ENCODE data around the gene ENPP5.
"Not testable (repeated sequence)": the region's sequence is repeated elsewhere in the genome, so short reads cannot be mapped to it uniquely, and the experiment has no call there.

Gene ENPP5

DNA sequence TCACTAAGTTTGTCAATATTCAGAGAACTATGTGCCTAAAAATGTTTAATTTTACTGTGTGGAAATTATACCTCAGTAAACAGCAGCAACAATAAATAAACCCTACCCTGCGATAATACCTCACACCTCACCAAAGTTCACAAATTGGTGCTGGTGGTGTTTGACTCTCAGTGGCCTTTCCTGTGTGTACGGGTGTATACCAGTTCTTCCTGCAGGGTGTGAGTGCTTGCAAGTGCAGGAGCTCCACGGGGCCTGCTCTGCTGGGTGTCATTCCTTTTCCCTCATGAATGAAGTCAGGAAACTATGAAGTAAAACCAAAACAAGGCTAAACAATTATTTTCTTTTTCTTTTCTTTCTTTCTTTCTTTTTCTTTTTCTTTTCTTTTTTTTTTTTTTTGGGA is 4.1 kb upstream of the ENPP5 start:
- DNase-seq = no peak

GRCh38 chr6:46172176-46172575 is 1.4 kb upstream of the ENPP5 start:
- no peak for DNase-seq

GRCh38 chr6:46160102-46160501 is 10.7 kb downstream of the ENPP5 start:
- no peak for DNase-seq

DNA sequence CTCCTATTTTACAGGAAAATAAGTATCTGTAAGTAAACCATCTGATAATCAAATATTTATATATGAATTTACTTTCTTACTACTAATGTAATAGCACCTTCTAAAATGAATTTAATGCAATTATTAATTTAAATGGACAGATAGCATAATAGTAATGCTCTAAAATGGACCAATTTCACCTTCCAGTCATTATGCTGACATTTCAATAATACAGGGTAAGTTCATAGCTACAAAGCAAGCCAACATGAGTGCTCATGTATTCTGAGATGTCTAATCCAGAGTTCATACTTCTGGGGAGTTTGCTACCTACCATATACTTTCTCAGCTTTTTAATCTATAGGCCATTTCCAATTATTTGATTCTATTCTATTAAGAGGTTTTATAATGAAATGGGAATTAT is 11.6 kb downstream of the ENPP5 start:
- no peak for DNase-seq

- no peak for DNase-seq
These were observed 14.1 kb downstream of the ENPP5 start for GRCh38 chr6:46156701-46157100.

- not testable (repeated sequence) for DNase-seq
These were observed 21.7 kb downstream of the ENPP5 start for GRCh38 chr6:46149066-46149465.

- DNase-seq = no peak
These were observed 26.5 kb downstream of the ENPP5 start for GRCh38 chr6:46144270-46144669.

DNA sequence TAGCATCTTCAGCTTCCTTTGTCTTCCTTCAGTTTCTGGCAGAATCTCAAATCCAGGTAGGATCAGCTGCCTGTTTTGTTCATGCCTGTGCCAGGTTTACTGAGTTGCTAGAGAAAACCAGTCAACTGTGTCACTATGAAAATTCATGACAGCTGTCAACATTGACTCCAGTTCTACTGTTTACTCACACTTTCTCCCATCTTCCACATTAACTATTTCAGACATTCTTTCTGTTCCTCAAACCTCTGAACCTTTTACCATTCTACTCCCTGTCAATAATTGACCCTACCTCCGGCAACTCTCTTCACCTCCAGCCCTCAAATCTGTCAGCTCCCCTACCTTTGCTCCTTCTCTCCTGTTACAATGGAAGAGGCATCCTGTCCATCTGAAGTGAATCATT is 32.5 kb downstream of the ENPP5 start:
- DNase-seq = no peak

- no peak for DNase-seq
These were observed 33.4 kb downstream of the ENPP5 start for GRCh38 chr6:46137387-46137786.

GRCh38 chr6:46136831-46137230 is 33.9 kb downstream of the ENPP5 start:
- no peak for DNase-seq

DNA sequence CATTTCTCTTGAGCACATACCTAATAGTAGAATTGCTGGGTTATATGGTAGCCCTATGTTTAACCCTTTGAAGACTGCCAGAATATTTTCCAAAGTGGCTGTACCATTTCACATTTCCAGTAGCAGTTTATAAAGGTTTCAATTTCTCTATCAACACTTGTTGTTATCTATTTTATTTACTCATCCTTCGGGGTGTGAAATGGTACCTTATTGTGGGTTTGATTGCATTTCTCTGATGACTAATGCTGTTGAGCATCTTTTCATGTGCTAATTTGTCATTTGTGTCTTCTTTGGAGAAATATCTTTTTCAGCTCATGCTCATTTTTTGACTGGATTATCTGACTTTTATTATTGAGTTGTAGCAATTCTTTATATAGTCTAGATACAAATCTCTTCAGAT is 35.6 kb downstream of the ENPP5 start:
- DNase-seq = no peak

- DNase-seq = no peak
These were observed 36.6 kb downstream of the ENPP5 start for GRCh38 chr6:46134216-46134615.

DNA sequence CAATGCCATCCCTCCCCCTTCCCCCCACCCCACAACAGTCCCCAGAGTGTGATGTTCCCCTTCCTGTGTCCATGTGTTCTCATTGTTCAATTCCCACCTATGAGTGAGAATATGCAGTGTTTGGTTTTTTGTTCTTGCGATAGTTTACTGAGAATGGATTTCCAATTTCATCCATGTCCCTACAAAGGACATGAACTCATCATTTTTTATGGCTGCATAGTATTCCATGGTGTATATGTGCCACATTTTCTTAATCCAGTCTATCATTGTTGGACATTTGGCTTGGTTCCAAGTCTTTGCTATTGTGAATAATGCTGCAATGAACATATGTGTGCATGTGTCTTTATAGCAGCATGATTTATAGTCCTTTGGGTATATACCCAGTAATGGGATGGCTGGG is 39.5 kb downstream of the ENPP5 start:
- not testable (repeated sequence) for DNase-seq

DNA sequence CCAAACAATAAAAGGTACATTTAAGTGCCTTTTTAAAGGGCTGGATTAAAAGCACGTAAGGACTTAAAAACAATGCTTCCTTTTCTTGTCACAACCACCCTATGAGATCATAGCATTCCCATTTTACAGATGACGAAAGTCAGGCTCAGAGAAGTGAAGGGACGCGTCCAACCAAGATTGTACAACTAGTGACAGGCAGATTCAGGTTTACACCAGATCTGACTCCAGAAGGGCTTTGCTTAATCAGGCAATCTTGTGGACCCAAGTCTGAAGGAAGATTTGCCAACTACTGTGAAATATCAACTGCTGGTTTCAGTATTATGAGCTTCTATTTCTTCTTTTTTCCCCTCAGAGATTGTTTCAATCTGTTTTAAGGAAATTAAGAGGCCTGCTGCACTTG is 40.1 kb downstream of the ENPP5 start:
- DNase-seq = no peak

DNA sequence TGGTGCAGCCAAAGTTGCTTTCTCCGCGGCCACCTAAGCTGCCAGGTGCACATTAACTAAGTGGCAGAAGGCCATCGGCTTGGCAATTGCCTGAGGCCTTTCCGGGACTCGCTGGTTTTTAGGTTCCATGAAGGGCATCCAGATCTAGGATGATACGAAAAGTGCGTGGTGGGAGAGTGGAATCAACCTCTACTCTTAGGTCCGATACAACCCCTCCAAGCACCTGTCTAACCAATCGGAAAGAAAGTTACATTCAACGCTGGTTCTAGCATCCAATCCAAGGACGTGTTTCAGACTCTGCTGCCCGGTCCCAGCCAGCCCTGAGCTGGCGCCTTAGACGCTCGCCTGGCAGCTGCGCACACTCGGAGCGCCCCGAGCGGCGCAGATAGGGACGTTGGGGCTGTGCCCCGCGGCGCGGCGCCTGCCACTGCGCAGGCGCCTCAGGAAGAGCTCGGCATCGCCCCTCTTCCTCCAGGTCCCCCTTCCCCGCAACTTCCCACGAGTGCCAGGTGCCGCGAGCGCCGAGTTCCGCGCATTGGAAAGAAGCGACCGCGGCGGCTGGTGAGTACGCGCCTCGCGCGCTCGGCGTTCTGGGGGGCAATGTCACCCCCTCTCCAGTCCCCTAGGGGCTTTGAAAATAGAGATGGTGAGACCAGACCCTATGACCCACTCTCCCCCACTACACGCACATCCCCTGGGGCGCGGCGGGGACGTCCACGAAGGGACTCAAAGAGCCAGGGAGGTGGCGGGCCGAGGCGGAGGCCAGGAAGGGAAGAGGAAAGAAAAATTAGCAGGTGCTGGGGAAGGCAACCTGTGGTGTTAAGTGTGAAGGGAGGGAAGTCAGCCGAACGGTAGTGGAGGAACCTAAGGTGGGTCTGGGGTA is 40.9 kb downstream of the ENPP5 start, which contains the start of gene ENPP4:
Gene ENPP4 (plus strand): TSS at position 361 of the 883 bp plus-strand sequence. CDS start 9,595 bp downstream, outside the sequence.
- DNase-seq = peak; percentile 80

GRCh38 chr6:46129291-46129628 is 41.5 kb downstream of the ENPP5 start:
- DNase-seq = no peak

- no peak for DNase-seq
These were observed 42.3 kb downstream of the ENPP5 start for GRCh38 chr6:46128476-46128875.

GRCh38 chr6:46119679-46120078 is 51.1 kb downstream of the ENPP5 start:
- DNase-seq = not testable (repeated sequence)

- DNase-seq = no peak
These were observed 51.9 kb downstream of the ENPP5 start for GRCh38 chr6:46118836-46119235.

DNA sequence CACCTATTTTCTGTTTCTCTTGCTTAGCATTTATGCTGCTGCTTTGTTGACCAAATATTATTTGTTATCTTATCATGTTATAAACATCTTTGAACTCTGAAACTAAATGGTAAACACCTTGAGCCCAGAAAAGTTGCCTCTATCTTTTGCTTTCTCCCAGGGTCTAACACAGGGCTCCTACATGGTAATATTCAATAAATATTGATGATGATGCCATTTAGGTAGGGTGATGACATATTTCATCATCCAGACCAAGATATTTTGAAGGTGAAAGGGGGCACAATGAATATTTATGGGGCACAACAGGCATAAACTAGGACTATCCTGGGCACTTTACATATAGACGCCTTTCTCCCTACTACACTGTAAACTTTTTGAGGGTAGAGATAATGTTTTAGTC is 52.6 kb downstream of the ENPP5 start:
- DNase-seq = no peak

DNA sequence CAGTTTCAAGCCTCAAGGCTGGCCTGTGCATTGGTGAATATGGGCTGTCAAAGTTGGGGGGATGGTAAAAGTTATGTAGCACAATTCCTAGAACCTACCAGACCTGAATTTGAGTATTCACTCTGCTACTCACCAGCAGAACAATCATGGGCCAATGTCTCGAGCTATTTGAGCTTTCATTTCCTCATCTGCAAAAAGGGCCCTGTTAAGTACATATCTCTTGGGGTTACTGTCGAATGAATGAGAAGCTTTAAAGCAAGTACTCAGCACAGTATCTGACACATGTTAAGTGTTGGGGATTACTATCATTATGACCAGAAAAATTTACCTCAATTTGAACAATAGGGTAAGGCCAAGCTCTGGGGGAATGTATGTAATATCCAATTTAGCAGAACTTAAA is 54.5 kb downstream of the ENPP5 start:
- no peak for DNase-seq

- no peak for DNase-seq
These were observed 55.1 kb downstream of the ENPP5 start for GRCh38 chr6:46115634-46116033.

- DNase-seq = no peak
These were observed 57.4 kb downstream of the ENPP5 start for GRCh38 chr6:46113370-46113769.
